Body of pancreas (tissue), 4 donors: ENCODE data around the gene PRDM13.

Experiments used
- POLR2A ChIP-seq, 3 donors: fragments of 450-650 bp; IDR thresholded peaks; one replicate each; pipeline ENCODE4 v1.6.1; 2016; ENCODE audit warnings: antibody characterized with exemption in 3 of 3, mild to moderate bottlenecking in 2 of 3
- TF ChIP-seq, protein P1 (sequence below), 7 experiments: fragments of 450-650 bp in 4 of 7; fragments of 200-600 bp in 3 of 7; sonication (generic) in 3 of 7; IDR thresholded peaks; one replicate each; pipeline ENCODE4 v1.5.1; 2016 to 2019; ENCODE audit warnings: antibody characterized with exemption in 7 of 7

DNA sequence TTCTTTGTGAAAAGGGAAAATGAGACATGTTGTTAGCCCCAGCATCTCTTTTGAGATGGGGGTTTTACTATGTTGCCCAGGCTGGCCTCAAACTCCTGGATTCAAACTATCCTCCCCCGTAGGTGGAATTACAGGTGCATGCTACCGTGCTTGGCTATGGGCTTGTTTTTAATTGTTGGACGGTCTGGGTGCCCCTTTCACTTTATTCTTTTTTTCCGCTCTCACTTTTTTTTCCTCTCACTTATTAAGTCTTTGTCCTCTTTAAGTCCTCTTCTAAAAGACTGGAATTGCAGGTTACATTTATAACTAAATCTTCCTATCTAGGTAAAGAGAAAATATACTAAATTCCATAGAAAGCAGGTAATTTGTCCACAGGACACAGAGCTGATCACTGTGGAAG lies 18.8 kb upstream of the PRDM13 start:
- TF ChIP-seq, protein P1, sequence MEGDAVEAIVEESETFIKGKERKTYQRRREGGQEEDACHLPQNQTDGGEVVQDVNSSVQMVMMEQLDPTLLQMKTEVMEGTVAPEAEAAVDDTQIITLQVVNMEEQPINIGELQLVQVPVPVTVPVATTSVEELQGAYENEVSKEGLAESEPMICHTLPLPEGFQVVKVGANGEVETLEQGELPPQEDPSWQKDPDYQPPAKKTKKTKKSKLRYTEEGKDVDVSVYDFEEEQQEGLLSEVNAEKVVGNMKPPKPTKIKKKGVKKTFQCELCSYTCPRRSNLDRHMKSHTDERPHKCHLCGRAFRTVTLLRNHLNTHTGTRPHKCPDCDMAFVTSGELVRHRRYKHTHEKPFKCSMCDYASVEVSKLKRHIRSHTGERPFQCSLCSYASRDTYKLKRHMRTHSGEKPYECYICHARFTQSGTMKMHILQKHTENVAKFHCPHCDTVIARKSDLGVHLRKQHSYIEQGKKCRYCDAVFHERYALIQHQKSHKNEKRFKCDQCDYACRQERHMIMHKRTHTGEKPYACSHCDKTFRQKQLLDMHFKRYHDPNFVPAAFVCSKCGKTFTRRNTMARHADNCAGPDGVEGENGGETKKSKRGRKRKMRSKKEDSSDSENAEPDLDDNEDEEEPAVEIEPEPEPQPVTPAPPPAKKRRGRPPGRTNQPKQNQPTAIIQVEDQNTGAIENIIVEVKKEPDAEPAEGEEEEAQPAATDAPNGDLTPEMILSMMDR (IDR thresholded peaks at IDR 0.05): no peak
- no peak for TF ChIP-seq POLR2A (IDR thresholded peaks at IDR 0.05)
